Suprapubic skin (tissue), 4 donors: ENCODE results near the gene HOXD12.

Source experiments
- POLR2A ChIP-seq, 2 donors: fragments of 450-650 bp; IDR thresholded peaks; one replicate each; pipeline ENCODE4 v1.6.1; 2017; ENCODE audit warnings: antibody characterized with exemption in 2 of 2, mild to moderate bottlenecking in 2 of 2, moderate library complexity in 2 of 2
- POLR2AphosphoS5 ChIP-seq, 3 donors: sonication (generic); formaldehyde crosslinking; IDR thresholded peaks; one replicate each; pipeline ENCODE4 v1.6.1; 2017; ENCODE audit warnings: antibody characterized with exemption in 3 of 3
- TF ChIP-seq, protein P1 (sequence below), 2 donors: fragments of 200-600 bp in 1 of 2; fragments of 450-650 bp in 1 of 2; sonication (generic) in 1 of 2; IDR thresholded peaks; one replicate each; pipeline ENCODE4 v1.5.1; 2016 to 2019; ENCODE audit warnings: antibody characterized with exemption in 2 of 2, mild to moderate bottlenecking in 1 of 2, moderate library complexity in 1 of 2

DNA sequence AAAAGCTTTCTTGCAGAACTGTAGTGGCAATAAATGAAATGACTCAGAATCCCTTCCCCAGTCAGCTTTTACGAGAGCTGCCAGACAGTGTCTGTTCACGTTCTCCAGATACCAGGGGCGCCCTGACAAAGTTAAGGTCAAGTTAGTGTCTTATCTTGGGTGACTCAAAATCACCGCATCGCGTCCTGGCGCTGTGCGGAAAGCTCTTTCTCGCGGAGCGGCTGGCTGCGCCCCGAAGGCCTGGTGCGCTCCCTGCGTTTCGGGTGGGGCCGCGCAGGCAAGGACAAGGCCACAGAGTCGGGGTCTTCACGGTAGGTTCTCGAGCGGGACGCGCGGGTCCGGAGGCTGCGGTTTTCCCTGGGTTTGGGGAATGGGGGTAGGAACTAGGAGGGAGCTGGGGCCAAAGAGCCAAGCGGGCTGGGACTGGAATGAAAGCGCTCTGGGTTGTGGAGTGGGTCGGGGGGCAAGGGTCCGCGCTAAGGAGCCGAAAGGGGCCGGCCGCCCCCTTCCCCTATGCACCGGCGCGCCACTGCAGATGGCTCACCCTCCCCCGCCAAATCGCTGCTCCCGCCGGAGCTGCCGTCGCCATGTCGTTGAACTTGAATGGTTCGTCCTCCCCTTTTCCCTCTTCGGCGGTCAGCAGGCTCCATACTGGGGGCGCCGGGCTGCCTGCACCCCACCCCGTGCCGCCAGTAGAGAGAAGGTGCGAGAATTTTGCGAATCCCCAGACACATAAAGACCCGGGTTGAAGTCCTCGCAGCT is 4.9 kb downstream of the HOXD12 start:
- TF ChIP-seq, protein P1, sequence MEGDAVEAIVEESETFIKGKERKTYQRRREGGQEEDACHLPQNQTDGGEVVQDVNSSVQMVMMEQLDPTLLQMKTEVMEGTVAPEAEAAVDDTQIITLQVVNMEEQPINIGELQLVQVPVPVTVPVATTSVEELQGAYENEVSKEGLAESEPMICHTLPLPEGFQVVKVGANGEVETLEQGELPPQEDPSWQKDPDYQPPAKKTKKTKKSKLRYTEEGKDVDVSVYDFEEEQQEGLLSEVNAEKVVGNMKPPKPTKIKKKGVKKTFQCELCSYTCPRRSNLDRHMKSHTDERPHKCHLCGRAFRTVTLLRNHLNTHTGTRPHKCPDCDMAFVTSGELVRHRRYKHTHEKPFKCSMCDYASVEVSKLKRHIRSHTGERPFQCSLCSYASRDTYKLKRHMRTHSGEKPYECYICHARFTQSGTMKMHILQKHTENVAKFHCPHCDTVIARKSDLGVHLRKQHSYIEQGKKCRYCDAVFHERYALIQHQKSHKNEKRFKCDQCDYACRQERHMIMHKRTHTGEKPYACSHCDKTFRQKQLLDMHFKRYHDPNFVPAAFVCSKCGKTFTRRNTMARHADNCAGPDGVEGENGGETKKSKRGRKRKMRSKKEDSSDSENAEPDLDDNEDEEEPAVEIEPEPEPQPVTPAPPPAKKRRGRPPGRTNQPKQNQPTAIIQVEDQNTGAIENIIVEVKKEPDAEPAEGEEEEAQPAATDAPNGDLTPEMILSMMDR (IDR thresholded peaks at IDR 0.05) = no peak
- TF ChIP-seq POLR2A (IDR thresholded peaks at IDR 0.05) = no peak
- TF ChIP-seq POLR2AphosphoS5 (IDR thresholded peaks at IDR 0.05) = no peak
